ENCODE measurements around the gene PSD4. TPM values are rescaled to one million over a fixed set of nuclear protein-coding genes. Genes with fewer than 3 reads are reported as not detected.

Gene PSD4
- total RNA-seq, 4 donors from 2014 or later = 25.1 to 62.5 (median 50.2) TPM

- no peak overlapping the region for H3K27ac ChIP-seq
- peaks cover 4 to 28% (median 6%) of the 10 kb centered on the region in 3 donors for H3K4me1 ChIP-seq
- TF ChIP-seq POLR2A (IDR thresholded peaks at IDR 0.05) = no peak
- TF ChIP-seq CTCF (IDR thresholded peaks at IDR 0.05) = no peak
- intact Hi-C loops (cut with DNase I) = no loop called here
- DNase-seq = no peak
- H3K27me3 ChIP-seq = no peaks in the 10 kb centered on the region
- no peaks in the 10 kb centered on the region for H3K9me3 ChIP-seq
- H3K36me3 ChIP-seq = peaks cover 0 to 40% (median 0%) of the 10 kb centered on the region in 3 donors
- 75 to 87% methylated on average over 2 of the region's 2 CpGs for WGBS, 2 donors
- H3K4me3 ChIP-seq = no peak overlapping the region
These were observed 9.9 kb downstream of the PSD4 start for GRCh38 chr2:113183703-113184102.

- DNase-seq = no peak
- intact Hi-C loops (cut with DNase I) = no loop called here
- TF ChIP-seq POLR2A (IDR thresholded peaks at IDR 0.05) = no peak
- TF ChIP-seq CTCF (IDR thresholded peaks at IDR 0.05) = no peak
- peaks cover 0 to 40% (median 0%) of the 10 kb centered on the region in 3 donors for H3K36me3 ChIP-seq
- no peaks in the 10 kb centered on the region for H3K9me3 ChIP-seq
- no peaks in the 10 kb centered on the region for H3K27me3 ChIP-seq
- H3K4me3 ChIP-seq = no peak overlapping the region
- no peak overlapping the region for H3K27ac ChIP-seq
- peaks cover 4 to 28% (median 6%) of the 10 kb centered on the region in 3 donors for H3K4me1 ChIP-seq
- WGBS, 2 donors = 85 to 90% methylated on average over 5 to 6 of the region's 8 CpGs
These were observed 10.9 kb downstream of the PSD4 start for GRCh38 chr2:113184531-113185230.

- WGBS, 2 donors = 63 to 75% methylated on average over 4 of the region's 10 CpGs
- Histone ChIP-seq H3K36me3 (peaks cover 0 to 40% (median 0%) of the 10 kb centered on the region in 3 donors), H3K9me3 (no peaks in the 10 kb centered on the region), H3K27me3 (no peaks in the 10 kb centered on the region), H3K4me1 (peaks cover 4 to 22% (median 6%) of the 10 kb centered on the region in 3 donors), H3K4me3 (no peak overlapping the region), H3K27ac (no peak overlapping the region)
- intact Hi-C loops (cut with DNase I) = no loop called here
- no peak for DNase-seq
- TF ChIP-seq CTCF (IDR thresholded peaks at IDR 0.05) (no peak), POLR2A (IDR thresholded peaks at IDR 0.05) (no peak)
These were observed 12.1 kb downstream of the PSD4 start for GRCh38 chr2:113185664-113186432.

- H3K27ac ChIP-seq = no peak overlapping the region
- DNase-seq = no peak
- peaks cover 3 to 19% (median 3%) of the 10 kb centered on the region in 3 donors for H3K4me1 ChIP-seq
- TF ChIP-seq CTCF (IDR thresholded peaks at IDR 0.05) = no peak
- no peak for TF ChIP-seq POLR2A (IDR thresholded peaks at IDR 0.05)
- H3K9me3 ChIP-seq = no peaks in the 10 kb centered on the region
- no peaks in the 10 kb centered on the region for H3K27me3 ChIP-seq
- peaks cover 0 to 39% (median 0%) of the 10 kb centered on the region in 3 donors for H3K36me3 ChIP-seq
- intact Hi-C loops (cut with DNase I) = no loop called here
- WGBS, 2 donors = 76 to 79% methylated on average over 5 of the region's 5 CpGs
- no peak overlapping the region for H3K4me3 ChIP-seq
These were observed 12.6 kb downstream of the PSD4 start for GRCh38 chr2:113186433-113186796.

GRCh38 chr2:113187771-113188170, 14.0 kb downstream of the PSD4 start:
- no peak for TF ChIP-seq POLR2A (IDR thresholded peaks at IDR 0.05)
- no peak for TF ChIP-seq CTCF (IDR thresholded peaks at IDR 0.05)
- H3K36me3 ChIP-seq = peaks cover 0 to 33% (median 0%) of the 10 kb centered on the region in 3 donors
- H3K9me3 ChIP-seq = no peaks in the 10 kb centered on the region
- peaks cover 0 to 11% (median 0%) of the 10 kb centered on the region in 3 donors for H3K4me1 ChIP-seq
- intact Hi-C loops (cut with DNase I) = no loop called here
- H3K27ac ChIP-seq = no peak overlapping the region
- DNase-seq = no peak
- no peak overlapping the region for H3K4me3 ChIP-seq
- H3K27me3 ChIP-seq = no peaks in the 10 kb centered on the region
- WGBS, 2 donors = 69 to 73% methylated on average over 6 of the region's 6 CpGs

Measured in esophagus squamous epithelium (tissue), 5 donors.